ENCODE measurements around the gene NFIC.

- TF ChIP-seq, protein P1, sequence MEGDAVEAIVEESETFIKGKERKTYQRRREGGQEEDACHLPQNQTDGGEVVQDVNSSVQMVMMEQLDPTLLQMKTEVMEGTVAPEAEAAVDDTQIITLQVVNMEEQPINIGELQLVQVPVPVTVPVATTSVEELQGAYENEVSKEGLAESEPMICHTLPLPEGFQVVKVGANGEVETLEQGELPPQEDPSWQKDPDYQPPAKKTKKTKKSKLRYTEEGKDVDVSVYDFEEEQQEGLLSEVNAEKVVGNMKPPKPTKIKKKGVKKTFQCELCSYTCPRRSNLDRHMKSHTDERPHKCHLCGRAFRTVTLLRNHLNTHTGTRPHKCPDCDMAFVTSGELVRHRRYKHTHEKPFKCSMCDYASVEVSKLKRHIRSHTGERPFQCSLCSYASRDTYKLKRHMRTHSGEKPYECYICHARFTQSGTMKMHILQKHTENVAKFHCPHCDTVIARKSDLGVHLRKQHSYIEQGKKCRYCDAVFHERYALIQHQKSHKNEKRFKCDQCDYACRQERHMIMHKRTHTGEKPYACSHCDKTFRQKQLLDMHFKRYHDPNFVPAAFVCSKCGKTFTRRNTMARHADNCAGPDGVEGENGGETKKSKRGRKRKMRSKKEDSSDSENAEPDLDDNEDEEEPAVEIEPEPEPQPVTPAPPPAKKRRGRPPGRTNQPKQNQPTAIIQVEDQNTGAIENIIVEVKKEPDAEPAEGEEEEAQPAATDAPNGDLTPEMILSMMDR (IDR thresholded peaks at IDR 0.05; ENCODE audit: low read depth, low read length, poor library complexity, severe bottlenecking) = no peak
- no peak for TF ChIP-seq EZH2phosphoT487 (IDR thresholded peaks at IDR 0.05; ENCODE audit: borderline replicate concordance, low read length)
Observed at GRCh38 chr19:3357271-3357991, 9.0 kb upstream of the NFIC start.

All from DOHH2 (cell line).